ENCODE results near the gene BTBD2. TPM values are rescaled to one million over a fixed set of nuclear protein-coding genes. Genes with fewer than 3 reads are reported as not detected.

The BTBD2 gene
- total and polyA plus RNA-seq, 4 donors = 7.4 to 25.1 (median 20.2) TPM

- Histone ChIP-seq H3K27ac (ENCODE audit: low read depth in 1 of 2, low read length in 2 of 2) (no peak overlapping the region), H3K9me3 (ENCODE audit: control insufficient read depth in 4 of 4, low read length in 3 of 4) (no peaks in the 10 kb centered on the region), H3K9ac (ENCODE audit: low read depth in 1 of 2, low read length in 2 of 2) (no peak overlapping the region), H3K4me1 (ENCODE audit: control insufficient read depth in 4 of 4, insufficient read depth in 4 of 4, low read length in 3 of 4) (no peaks in the 10 kb centered on the region), H3K4me3 (ENCODE audit: low read depth in 1 of 3, low read length in 3 of 3) (no peak overlapping the region), H3K36me3 (ENCODE audit: control insufficient read depth in 4 of 4, insufficient read depth in 3 of 4, low read depth in 1 of 4, low read length in 3 of 4) (peaks cover 0 to 17% (median 0%) of the 10 kb centered on the region in 4 donors), H3K27me3 (ENCODE audit: control insufficient read depth in 4 of 4, insufficient read depth in 4 of 4, low read length in 3 of 4) (no peaks in the 10 kb centered on the region)
- TF ChIP-seq EGR1 (IDR thresholded peaks at IDR 0.05; ENCODE audit: low read depth in 2 of 2) = no peak
- TF ChIP-seq, protein P1, sequence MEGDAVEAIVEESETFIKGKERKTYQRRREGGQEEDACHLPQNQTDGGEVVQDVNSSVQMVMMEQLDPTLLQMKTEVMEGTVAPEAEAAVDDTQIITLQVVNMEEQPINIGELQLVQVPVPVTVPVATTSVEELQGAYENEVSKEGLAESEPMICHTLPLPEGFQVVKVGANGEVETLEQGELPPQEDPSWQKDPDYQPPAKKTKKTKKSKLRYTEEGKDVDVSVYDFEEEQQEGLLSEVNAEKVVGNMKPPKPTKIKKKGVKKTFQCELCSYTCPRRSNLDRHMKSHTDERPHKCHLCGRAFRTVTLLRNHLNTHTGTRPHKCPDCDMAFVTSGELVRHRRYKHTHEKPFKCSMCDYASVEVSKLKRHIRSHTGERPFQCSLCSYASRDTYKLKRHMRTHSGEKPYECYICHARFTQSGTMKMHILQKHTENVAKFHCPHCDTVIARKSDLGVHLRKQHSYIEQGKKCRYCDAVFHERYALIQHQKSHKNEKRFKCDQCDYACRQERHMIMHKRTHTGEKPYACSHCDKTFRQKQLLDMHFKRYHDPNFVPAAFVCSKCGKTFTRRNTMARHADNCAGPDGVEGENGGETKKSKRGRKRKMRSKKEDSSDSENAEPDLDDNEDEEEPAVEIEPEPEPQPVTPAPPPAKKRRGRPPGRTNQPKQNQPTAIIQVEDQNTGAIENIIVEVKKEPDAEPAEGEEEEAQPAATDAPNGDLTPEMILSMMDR (IDR thresholded peaks at IDR 0.05; ENCODE audit: low read depth, low read length, missing input control) = no peak
- TF ChIP-seq JUND (IDR thresholded peaks at IDR 0.05) = no peak
- TF ChIP-seq MAX (IDR thresholded peaks at IDR 0.05) = no peak
- TF ChIP-seq SP1 (IDR thresholded peaks at IDR 0.05) = no peak
- no peak for DNase-seq (ENCODE audit: low spot score)
- 96% methylated on average over 49 of the region's 49 CpGs for WGBS
Observed at GRCh38 chr19:1969176-1970002, 46.1 kb downstream of the BTBD2 start.

GRCh38 chr19:1968279-1969175 is 47.0 kb downstream of the BTBD2 start:
- TF ChIP-seq ZBTB33 (IDR thresholded peaks at IDR 0.05) (no peak), RXRA (IDR thresholded peaks at IDR 0.05) (no peak), SP1 (IDR thresholded peaks at IDR 0.05) (no peak), MAX (IDR thresholded peaks at IDR 0.05) (no peak), GABPA (IDR thresholded peaks at IDR 0.05 in 1 of 2, conservative IDR thresholded peaks at IDR 0.05 in 1 of 2) (no peak), REST (IDR thresholded peaks at IDR 0.05) (no peak), TAF1 (conservative IDR thresholded peaks at IDR 0.05) (no peak), YY1 (IDR thresholded peaks at IDR 0.05) (no peak), JUND (IDR thresholded peaks at IDR 0.05) (no peak), EGR1 (IDR thresholded peaks at IDR 0.05; ENCODE audit: low read depth in 2 of 2) (no peak), RAD21 (IDR thresholded peaks at IDR 0.05) (no peak), HNF4G (IDR thresholded peaks at IDR 0.05) (no peak), FOXA1 (IDR thresholded peaks at IDR 0.05) (no peak), NR2F2 (IDR thresholded peaks at IDR 0.05) (no peak), HNF4A (conservative IDR thresholded peaks at IDR 0.05) (no peak), FOXA2 (IDR thresholded peaks at IDR 0.05) (no peak)
- TF ChIP-seq, protein P2, sequence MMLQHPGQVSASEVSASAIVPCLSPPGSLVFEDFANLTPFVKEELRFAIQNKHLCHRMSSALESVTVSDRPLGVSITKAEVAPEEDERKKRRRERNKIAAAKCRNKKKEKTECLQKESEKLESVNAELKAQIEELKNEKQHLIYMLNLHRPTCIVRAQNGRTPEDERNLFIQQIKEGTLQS (IDR thresholded peaks at IDR 0.05) = no peak
- TF ChIP-seq, protein P1 (IDR thresholded peaks at IDR 0.05; ENCODE audit: low read depth, low read length, missing input control) = no peak
- Histone ChIP-seq H3K4me1 (ENCODE audit: control insufficient read depth in 4 of 4, insufficient read depth in 4 of 4, low read length in 3 of 4) (no peaks in the 10 kb centered on the region), H3K36me3 (ENCODE audit: control insufficient read depth in 4 of 4, insufficient read depth in 3 of 4, low read depth in 1 of 4, low read length in 3 of 4) (peaks cover 0 to 15% (median 1%) of the 10 kb centered on the region in 4 donors), H3K9ac (ENCODE audit: low read depth in 1 of 2, low read length in 2 of 2) (no peak overlapping the region), H3K27me3 (ENCODE audit: control insufficient read depth in 4 of 4, insufficient read depth in 4 of 4, low read length in 3 of 4) (no peaks in the 10 kb centered on the region), H3K4me3 (ENCODE audit: low read depth in 1 of 3, low read length in 3 of 3) (no peak overlapping the region), H3K27ac (ENCODE audit: low read depth in 1 of 2, low read length in 2 of 2) (no peak overlapping the region), H3K9me3 (ENCODE audit: control insufficient read depth in 4 of 4, low read length in 3 of 4) (no peaks in the 10 kb centered on the region)
- WGBS = 92% methylated on average over 34 of the region's 34 CpGs
- no peak for DNase-seq (ENCODE audit: low spot score)

All from liver (tissue), 9 donors.